GM13977 (cell line): ENCODE results near the gene KCNE4.

Experiments
- DNase-seq: peaks from one replicate; pipeline ENCODE4 v3.0.0; 2012; ENCODE audit warnings: low spot score
- in situ Hi-C: fragments of 300-500 bp; cut with MboI; formaldehyde crosslinking; loops from one replicate; pipeline ENCODE4 v1.12.0; 2022; ENCODE audit warnings: low sequenced_read_pairs, low pct_unique_long_range_greater_than_20kb, mixed read lengths, inconsistent platforms; ENCODE audit not compliant: unreplicated experiment
- TF ChIP-seq, protein P1 (sequence below): IDR thresholded peaks from 2 replicates; pipeline ENCODE4 v1.5.1; 2012; ENCODE audit warnings: mild to moderate bottlenecking, control low read depth; ENCODE audit not compliant: insufficient read depth; ENCODE audit errors: extremely low read depth, missing control alignments

The KCNE4 gene

DNA sequence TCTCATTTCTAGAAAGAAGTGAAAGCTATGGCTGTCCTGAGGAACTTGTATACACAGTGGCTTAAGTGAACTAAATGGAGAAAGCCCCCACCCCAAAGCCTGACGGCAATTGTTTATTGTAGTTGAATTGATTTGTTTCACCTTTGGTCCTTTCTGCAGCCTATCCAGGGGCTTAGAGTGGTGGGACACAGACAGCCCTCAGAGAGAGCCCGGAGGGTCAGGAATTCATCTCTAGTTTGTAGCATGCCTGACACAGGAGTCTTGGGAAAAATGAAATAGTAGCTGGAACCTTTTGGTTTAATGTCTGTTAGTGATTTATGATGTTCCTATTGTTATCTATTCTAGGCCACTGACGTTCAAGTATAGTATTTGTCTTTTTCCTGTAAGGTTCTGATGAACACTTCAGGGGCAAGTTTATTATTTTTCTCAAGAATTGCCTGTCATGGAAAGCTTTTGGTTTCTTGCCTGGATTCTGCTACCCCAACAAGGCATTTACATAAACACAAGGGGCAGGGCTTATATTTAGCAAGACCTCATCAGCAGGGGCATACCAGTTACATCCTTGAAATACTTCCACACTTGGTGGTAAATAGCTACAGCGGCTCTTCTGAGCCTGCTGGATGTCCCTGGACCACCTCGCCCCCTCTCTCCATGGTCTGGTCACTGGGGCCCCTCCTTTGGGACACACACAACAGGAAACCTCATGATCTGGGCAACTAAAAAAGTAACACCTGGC lies 44.4 kb downstream of the KCNE4 start:
- TF ChIP-seq, protein P1, sequence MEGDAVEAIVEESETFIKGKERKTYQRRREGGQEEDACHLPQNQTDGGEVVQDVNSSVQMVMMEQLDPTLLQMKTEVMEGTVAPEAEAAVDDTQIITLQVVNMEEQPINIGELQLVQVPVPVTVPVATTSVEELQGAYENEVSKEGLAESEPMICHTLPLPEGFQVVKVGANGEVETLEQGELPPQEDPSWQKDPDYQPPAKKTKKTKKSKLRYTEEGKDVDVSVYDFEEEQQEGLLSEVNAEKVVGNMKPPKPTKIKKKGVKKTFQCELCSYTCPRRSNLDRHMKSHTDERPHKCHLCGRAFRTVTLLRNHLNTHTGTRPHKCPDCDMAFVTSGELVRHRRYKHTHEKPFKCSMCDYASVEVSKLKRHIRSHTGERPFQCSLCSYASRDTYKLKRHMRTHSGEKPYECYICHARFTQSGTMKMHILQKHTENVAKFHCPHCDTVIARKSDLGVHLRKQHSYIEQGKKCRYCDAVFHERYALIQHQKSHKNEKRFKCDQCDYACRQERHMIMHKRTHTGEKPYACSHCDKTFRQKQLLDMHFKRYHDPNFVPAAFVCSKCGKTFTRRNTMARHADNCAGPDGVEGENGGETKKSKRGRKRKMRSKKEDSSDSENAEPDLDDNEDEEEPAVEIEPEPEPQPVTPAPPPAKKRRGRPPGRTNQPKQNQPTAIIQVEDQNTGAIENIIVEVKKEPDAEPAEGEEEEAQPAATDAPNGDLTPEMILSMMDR: no peak
- in situ Hi-C loops: no loop called here
- no peak for DNase-seq

DNA sequence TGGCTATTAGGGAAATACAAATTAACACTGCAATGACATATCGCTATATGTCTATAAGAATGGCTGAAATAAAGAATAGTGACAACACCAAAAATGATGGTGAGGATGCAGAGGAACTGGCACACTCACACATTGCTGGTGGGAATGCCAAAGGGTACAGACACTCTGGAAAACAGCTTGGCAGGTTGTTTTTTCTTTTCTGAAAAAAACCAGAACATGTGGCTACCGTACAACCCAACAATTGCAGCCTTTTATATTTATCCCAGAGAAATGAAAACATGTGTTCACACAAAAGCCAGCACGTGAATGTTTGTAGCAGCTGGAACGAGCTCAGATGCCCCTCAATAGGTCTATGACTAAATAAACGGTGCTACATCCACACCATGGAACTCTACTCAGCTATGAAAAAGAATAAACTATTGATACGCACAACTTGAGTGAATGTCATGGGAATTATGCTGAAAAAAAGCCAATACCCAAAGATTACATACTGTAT lies 45.9 kb downstream of the KCNE4 start:
- no peak for DNase-seq
- in situ Hi-C loops: no loop called here
- TF ChIP-seq, protein P1: no peak

DNA sequence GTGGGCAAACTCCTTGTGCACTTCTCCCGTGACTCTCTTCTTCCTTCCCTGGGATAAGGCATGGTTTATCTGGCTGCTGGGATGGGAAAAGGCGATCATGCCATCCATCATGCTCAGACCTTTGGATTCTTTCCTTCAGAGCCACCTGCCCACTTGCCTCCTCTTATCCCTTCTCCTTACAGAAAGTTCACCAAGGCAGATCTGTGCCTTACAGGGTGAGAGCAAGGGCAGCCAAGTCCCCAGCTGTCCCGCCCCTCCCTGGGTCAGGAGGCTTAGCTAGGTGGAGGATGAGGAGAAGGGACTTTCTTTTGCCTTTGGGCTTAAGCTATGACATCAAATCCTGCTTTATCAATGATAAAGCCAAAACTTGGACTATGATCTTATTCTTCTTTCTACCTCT lies 47.6 kb downstream of the KCNE4 start:
- DNase-seq: no peak
- TF ChIP-seq, protein P1: no peak
- in situ Hi-C loops: no loop called here

- no peak for DNase-seq
- in situ Hi-C loops: no loop called here
- TF ChIP-seq, protein P1: no peak
Measured at GRCh38 chr2:223100061-223100511, 48.1 kb downstream of the KCNE4 start.

DNA sequence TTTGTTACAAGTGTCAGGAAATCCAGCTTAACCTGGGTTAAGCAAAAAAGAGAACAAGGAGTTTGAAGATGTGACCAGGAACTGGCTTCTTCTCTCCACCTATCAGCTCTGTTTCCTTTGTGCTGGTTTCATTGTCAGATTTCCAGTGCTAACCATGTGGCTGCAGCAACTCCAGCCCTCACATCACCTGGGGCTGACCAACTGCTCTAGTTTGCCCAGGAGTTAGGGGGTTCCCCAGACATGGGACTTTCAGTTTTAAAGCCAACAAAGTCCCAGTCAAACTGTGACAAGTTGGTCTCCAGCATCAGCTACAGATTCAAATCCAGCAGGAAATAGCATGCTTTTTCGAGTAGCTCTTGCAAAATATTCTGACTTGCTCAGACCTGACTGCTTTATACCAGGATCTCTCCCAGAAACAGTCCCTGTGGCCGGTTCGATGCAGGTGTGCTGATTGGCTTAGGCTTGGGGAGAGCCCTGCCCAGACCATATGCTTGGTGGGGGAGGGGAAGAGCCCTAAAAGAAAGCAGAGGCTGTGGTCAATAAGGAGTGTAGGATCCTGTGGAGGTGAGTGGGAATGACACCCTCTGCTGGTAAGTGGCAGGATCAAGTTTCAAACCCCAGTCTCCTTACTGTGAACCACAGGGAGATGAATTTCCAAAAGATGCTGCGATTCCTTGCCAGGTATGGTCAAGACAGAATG lies 49.5 kb downstream of the KCNE4 start:
- in situ Hi-C loops: no loop called here
- DNase-seq: peak; percentile 9
- TF ChIP-seq, protein P1: peak; percentile 30

DNA sequence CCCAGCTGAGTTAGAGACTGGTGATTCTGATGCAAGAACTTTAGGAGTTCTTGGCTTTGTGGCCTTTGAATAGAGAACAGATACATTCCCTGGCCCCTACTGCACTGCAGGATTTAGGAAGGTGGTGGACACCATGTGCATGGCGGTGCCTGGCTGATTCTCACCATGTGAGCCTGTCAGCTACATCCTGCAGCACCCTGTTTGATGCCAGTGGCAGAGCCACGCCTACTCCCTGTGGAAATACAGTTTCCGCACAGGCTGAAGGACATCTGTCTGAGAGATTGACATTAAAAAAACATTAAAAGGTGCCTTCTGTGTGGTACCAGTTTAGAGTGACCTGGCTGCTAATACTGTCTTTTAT lies 50.0 kb downstream of the KCNE4 start:
- in situ Hi-C loops: no loop called here

More for the DNA sequence above, 50.0 kb downstream of the KCNE4 start:
- TF ChIP-seq, protein P1: no peak
- no peak for DNase-seq
